ENCODE data around the gene ENTPD3.

- TF ChIP-seq SUZ12 (IDR thresholded peaks at IDR 0.05; ENCODE audit: extremely low read depth, insufficient read depth, insufficient read length) (no peak), YY1 (IDR thresholded peaks at IDR 0.05; ENCODE audit: insufficient read depth, insufficient read length) (no peak)
Observed at GRCh38 chr3:40477666-40478065, 90.7 kb downstream of the ENTPD3 start.
